WTC11 (cell line): Measurements from ENCODE around the gene WNT7A.

Experiments used
- AR ChIP-seq: fragments of 250-450 bp; sonication (Bioruptor Pico); IDR thresholded peaks from 2 replicates; pipeline ENCODE4 v1.9.0; 2021; ENCODE audit warnings: mild to moderate bottlenecking
- CREM ChIP-seq: sonication (generic); formaldehyde crosslinking; IDR thresholded peaks from 2 replicates; pipeline ENCODE4 v1.8.1; 2022; ENCODE audit warnings: mild to moderate bottlenecking, missing genetic modification reagents, moderate library complexity
- CTCF ChIP-seq: fragments of 200-600 bp; IDR thresholded peaks from 2 replicates; pipeline ENCODE4 v1.8.0; 2022; ENCODE audit warnings: antibody characterized with exemption
- E2F1 ChIP-seq: sonication (generic); formaldehyde crosslinking; IDR thresholded peaks from 2 replicates; pipeline ENCODE4 v1.8.0; 2022; ENCODE audit warnings: mild to moderate bottlenecking, missing genetic modification reagents
- IRF1 ChIP-seq: sonication (generic); formaldehyde crosslinking; IDR thresholded peaks from 2 replicates; pipeline ENCODE4 v1.8.0; 2023; ENCODE audit warnings: missing genetic modification reagents
- JUN ChIP-seq: sonication (generic); formaldehyde crosslinking; IDR thresholded peaks from 2 replicates; pipeline ENCODE4 v1.8.0; 2023; ENCODE audit warnings: mild to moderate bottlenecking, missing genetic modification reagents
- MXD4 ChIP-seq: fragments of 250-450 bp; sonication (Bioruptor Pico); IDR thresholded peaks from 2 replicates; pipeline ENCODE4 v1.8.0; 2021; ENCODE audit warnings: mild to moderate bottlenecking, moderate library complexity, borderline replicate concordance
- NR3C1 ChIP-seq: sonication (generic); formaldehyde crosslinking; conservative IDR thresholded peaks from 2 replicates; pipeline ENCODE4 v1.8.1; 2023; ENCODE audit warnings: low read depth, mild to moderate bottlenecking, missing genetic modification reagents
- PREB ChIP-seq: sonication (generic); formaldehyde crosslinking; IDR thresholded peaks from 2 replicates; pipeline ENCODE4 v1.8.1; 2022; ENCODE audit warnings: mild to moderate bottlenecking, missing genetic modification reagents, moderate library complexity, borderline replicate concordance
- SP1 ChIP-seq: sonication (generic); formaldehyde crosslinking; conservative IDR thresholded peaks from 2 replicates; pipeline ENCODE4 v1.8.1; 2022; ENCODE audit warnings: missing genetic modification reagents
- TCF7 ChIP-seq: sonication (generic); formaldehyde crosslinking; IDR thresholded peaks from 2 replicates; pipeline ENCODE4 v1.8.0; 2022; ENCODE audit warnings: mild to moderate bottlenecking, low read depth, missing genetic modification reagents, moderate library complexity

GRCh38 chr3:13782501-13782900 lies 97.4 kb downstream of the WNT7A start:
- no peak for TF ChIP-seq SP1
- TF ChIP-seq CTCF: no peak
- TF ChIP-seq IRF1 (CRISPR knock-in tag): no peak
- TF ChIP-seq TCF7 (CRISPR knock-in tag): no peak
- TF ChIP-seq PREB (CRISPR knock-in tag): no peak
- no peak for TF ChIP-seq JUN (CRISPR knock-in tag)
- TF ChIP-seq E2F1 (CRISPR knock-in tag): no peak
- TF ChIP-seq CREM: no peak
- no peak for TF ChIP-seq AR (CRISPR knock-in tag)
- TF ChIP-seq MXD4 (CRISPR knock-in tag): no peak
- no peak for TF ChIP-seq NR3C1
